ENCODE measurements around the gene L3MBTL4. TPM values are rescaled to one million over a fixed set of nuclear protein-coding genes. Genes with fewer than 3 reads are reported as not detected.
"Not testable (repeated sequence)": the region's sequence is repeated elsewhere in the genome, so short reads cannot be mapped to it uniquely, and the experiment has no call there.

The L3MBTL4 gene
- total and polyA plus RNA-seq, 4 donors, result 0.26 to 4.2 (median 2.0) TPM

GRCh38 chr18:6054256-6054842 lies 360.4 kb downstream of the L3MBTL4 start:
- intact Hi-C loops (cut with DNase I), result no loop called here
- no peak overlapping the region for H3K27ac ChIP-seq (ENCODE audit: low read depth in 1 of 2, low read length in 2 of 2)
- H3K36me3 ChIP-seq (ENCODE audit: control insufficient read depth in 1 of 2, insufficient read depth in 2 of 2, low read length in 1 of 2), result no peaks in the 10 kb centered on the region
- H3K9me3 ChIP-seq (ENCODE audit: control insufficient read depth, low read length), result no peaks in the 10 kb centered on the region
- DNase-seq, result no peak
- H3K27me3 ChIP-seq (ENCODE audit: control insufficient read depth in 1 of 2, insufficient read depth in 2 of 2, low read length in 1 of 2), result no peaks in the 10 kb centered on the region
- H3K4me1 ChIP-seq (ENCODE audit: control insufficient read depth in 1 of 2, insufficient read depth in 2 of 2, low read length in 2 of 2), result no peaks in the 10 kb centered on the region
- no peak for ATAC-seq (ENCODE audit: low FRiP score)
- 77 to 83% methylated on average over 9 of the region's 9 CpGs for WGBS, 2 donors
- no peak overlapping the region for H3K4me3 ChIP-seq (ENCODE audit: low read length in 2 of 2)

DNA sequence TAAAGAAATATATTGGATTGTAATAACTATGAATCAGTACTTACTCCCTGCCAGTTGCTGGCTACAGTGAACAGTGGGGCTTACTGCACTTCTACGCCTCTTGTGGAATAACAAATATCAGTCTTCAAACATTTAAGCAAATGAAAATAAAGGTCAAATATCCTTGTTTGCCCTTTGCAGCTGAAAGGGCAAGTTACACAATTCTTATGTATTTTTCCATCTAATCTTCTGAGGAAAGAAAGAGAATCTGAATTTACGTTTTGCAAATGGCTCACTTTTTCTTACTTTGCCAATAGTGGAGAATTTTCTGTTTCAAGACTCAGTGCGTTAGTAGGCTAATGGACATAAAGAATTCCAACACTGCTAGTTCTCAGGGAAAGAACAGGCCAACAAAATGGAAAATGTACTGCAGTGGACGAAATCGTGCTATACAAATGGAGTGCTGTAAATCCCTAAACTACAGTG lies 362.2 kb downstream of the L3MBTL4 start:
- H3K9me3 ChIP-seq (ENCODE audit: control insufficient read depth, low read length), result no peaks in the 10 kb centered on the region
- H3K4me1 ChIP-seq (ENCODE audit: control insufficient read depth in 1 of 2, insufficient read depth in 2 of 2, low read length in 2 of 2), result no peaks in the 10 kb centered on the region
- H3K27ac ChIP-seq (ENCODE audit: low read depth in 1 of 2, low read length in 2 of 2), result no peak overlapping the region
- no peaks in the 10 kb centered on the region for H3K27me3 ChIP-seq (ENCODE audit: control insufficient read depth in 1 of 2, insufficient read depth in 2 of 2, low read length in 1 of 2)
- no peak for DNase-seq
- H3K4me3 ChIP-seq (ENCODE audit: low read length in 2 of 2), result no peak overlapping the region
- H3K36me3 ChIP-seq (ENCODE audit: control insufficient read depth in 1 of 2, insufficient read depth in 2 of 2, low read length in 1 of 2), result no peaks in the 10 kb centered on the region
- 71 to 79% methylated on average over 5 of the region's 5 CpGs for WGBS, 2 donors
- intact Hi-C loops (cut with DNase I), result no loop called here
- ATAC-seq (ENCODE audit: low FRiP score), result no peak

GRCh38 chr18:6047596-6047995 lies 367.1 kb downstream of the L3MBTL4 start:
- H3K27ac ChIP-seq (ENCODE audit: low read depth in 1 of 2, low read length in 2 of 2); H3K27me3 ChIP-seq (ENCODE audit: control insufficient read depth in 1 of 2, insufficient read depth in 2 of 2, low read length in 1 of 2); intact Hi-C loops (cut with DNase I); ATAC-seq (ENCODE audit: low FRiP score); H3K4me1 ChIP-seq (ENCODE audit: control insufficient read depth in 1 of 2, insufficient read depth in 2 of 2, low read length in 2 of 2); H3K36me3 ChIP-seq (ENCODE audit: control insufficient read depth in 1 of 2, insufficient read depth in 2 of 2, low read length in 1 of 2); H3K9me3 ChIP-seq (ENCODE audit: control insufficient read depth, low read length); H3K4me3 ChIP-seq (ENCODE audit: low read length in 2 of 2); DNase-seq: not testable (repeated sequence)
- 68 to 75% methylated on average over 2 of the region's 2 CpGs for WGBS, 2 donors

DNA sequence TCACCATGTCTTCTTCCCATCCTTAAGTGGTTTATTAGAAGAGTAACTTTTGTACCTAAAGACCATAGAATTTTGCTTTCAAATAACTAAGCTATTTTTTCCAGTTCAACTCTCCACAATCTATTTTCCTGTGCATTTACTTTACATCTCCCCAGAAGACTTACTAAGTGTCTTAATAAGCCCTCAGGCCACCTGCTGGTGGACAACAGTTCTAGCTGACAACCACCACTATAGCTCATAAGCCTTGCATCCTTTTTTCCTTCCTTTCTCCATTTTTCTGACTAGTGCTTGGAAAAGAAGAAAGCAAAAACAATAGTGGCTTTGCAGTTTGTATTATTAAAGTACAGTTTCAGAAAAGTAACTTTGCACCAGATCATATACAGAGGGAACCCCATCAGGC lies 369.9 kb downstream of the L3MBTL4 start:
- ATAC-seq (ENCODE audit: low FRiP score), result no peak
- intact Hi-C loops (cut with DNase I), result no loop called here
- Histone ChIP-seq H3K9me3 (ENCODE audit: control insufficient read depth, low read length) (peaks cover 2% of the 10 kb centered on the region), H3K27me3 (ENCODE audit: control insufficient read depth in 1 of 2, insufficient read depth in 2 of 2, low read length in 1 of 2) (peaks cover 0 to 3% of the 10 kb centered on the region in 2 donors), H3K36me3 (ENCODE audit: control insufficient read depth in 1 of 2, insufficient read depth in 2 of 2, low read length in 1 of 2) (no peaks in the 10 kb centered on the region), H3K4me1 (ENCODE audit: control insufficient read depth in 1 of 2, insufficient read depth in 2 of 2, low read length in 2 of 2) (no peaks in the 10 kb centered on the region), H3K4me3 (ENCODE audit: low read length in 2 of 2) (no peak overlapping the region), H3K27ac (ENCODE audit: low read depth in 1 of 2, low read length in 2 of 2) (no peak overlapping the region)
- no peak for DNase-seq

DNA sequence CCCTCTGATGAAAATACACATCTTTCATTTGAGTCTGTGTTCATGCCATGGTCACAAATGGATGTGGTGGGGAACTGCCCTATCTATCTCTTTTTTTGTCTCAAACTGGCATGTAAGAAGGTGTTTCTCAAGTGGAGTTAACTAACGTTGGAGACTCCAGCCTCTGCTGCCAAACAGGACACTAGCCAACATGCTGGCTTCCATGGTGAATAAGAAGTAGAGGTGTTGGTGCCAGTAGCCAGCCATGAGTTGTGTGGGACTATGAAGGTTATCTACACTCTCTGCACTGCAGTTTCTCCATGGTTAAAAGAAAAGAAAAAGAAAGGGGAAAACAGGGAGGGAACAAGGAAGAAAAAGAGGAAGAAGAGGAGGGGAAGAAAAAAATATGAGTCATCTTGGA lies 370.4 kb downstream of the L3MBTL4 start:
- DNase-seq (no peak), ATAC-seq (ENCODE audit: low FRiP score) (no peak)
- Histone ChIP-seq H3K4me3 (ENCODE audit: low read length in 2 of 2) (no peak overlapping the region), H3K27me3 (ENCODE audit: control insufficient read depth in 1 of 2, insufficient read depth in 2 of 2, low read length in 1 of 2) (peaks cover 0 to 3% of the 10 kb centered on the region in 2 donors), H3K9me3 (ENCODE audit: control insufficient read depth, low read length) (peaks cover 2% of the 10 kb centered on the region), H3K27ac (ENCODE audit: low read depth in 1 of 2, low read length in 2 of 2) (no peak overlapping the region), H3K36me3 (ENCODE audit: control insufficient read depth in 1 of 2, insufficient read depth in 2 of 2, low read length in 1 of 2) (no peaks in the 10 kb centered on the region), H3K4me1 (ENCODE audit: control insufficient read depth in 1 of 2, insufficient read depth in 2 of 2, low read length in 2 of 2) (no peaks in the 10 kb centered on the region)
- 58 to 68% methylated on average over 1 of the region's 1 CpG for WGBS, 2 donors
- intact Hi-C loops (cut with DNase I), result no loop called here

- intact Hi-C loops (cut with DNase I), result loop anchor here in 1 of 2 donors (10.0 kb wide), 1 partner anchor 64 kb away; no protein-coding TSS in a partner anchor
- H3K9me3 ChIP-seq (ENCODE audit: control insufficient read depth, low read length), result peaks cover 4% of the 10 kb centered on the region
- no peak overlapping the region for H3K27ac ChIP-seq (ENCODE audit: low read depth in 1 of 2, low read length in 2 of 2)
- DNase-seq (no peak), ATAC-seq (ENCODE audit: low FRiP score) (no peak)
- no peaks in the 10 kb centered on the region for H3K27me3 ChIP-seq (ENCODE audit: control insufficient read depth in 1 of 2, insufficient read depth in 2 of 2, low read length in 1 of 2)
- H3K36me3 ChIP-seq (ENCODE audit: control insufficient read depth in 1 of 2, insufficient read depth in 2 of 2, low read length in 1 of 2), result no peaks in the 10 kb centered on the region
- H3K4me1 ChIP-seq (ENCODE audit: control insufficient read depth in 1 of 2, insufficient read depth in 2 of 2, low read length in 2 of 2), result no peaks in the 10 kb centered on the region
- no peak overlapping the region for H3K4me3 ChIP-seq (ENCODE audit: low read length in 2 of 2)
- WGBS, 2 donors, result 55 to 60% methylated on average over 2 of the region's 2 CpGs
Measured at GRCh38 chr18:6039055-6039454, 375.7 kb downstream of the L3MBTL4 start.

DNA sequence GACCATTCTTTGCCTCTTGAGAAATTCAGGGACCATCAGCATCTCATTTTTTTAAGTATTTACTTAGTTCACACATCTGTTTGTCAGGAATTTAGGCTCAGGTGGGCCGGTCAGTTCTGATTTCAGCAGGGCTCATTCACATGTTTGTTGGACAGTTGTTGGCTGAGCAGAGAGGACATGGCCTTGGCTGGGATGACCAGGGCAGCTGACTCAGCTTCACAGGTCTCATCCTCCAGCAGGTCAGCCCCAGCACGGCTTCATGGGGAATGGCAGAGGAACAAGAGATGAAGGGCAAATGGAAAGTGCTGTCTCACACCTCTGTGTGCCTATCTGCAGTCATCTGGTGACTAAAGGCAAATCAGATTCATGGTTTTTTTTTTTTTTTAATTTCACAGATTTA lies 383.3 kb downstream of the L3MBTL4 start:
- intact Hi-C loops (cut with DNase I), result loop anchor here in 1 of 2 donors (10.0 kb wide), 1 partner anchor 57 kb away; no protein-coding TSS in a partner anchor
- ATAC-seq (ENCODE audit: low FRiP score), result no peak
- 63 to 77% methylated on average over 2 of the region's 2 CpGs for WGBS, 2 donors

GRCh38 chr18:6031002-6031401 lies 383.7 kb downstream of the L3MBTL4 start:
- no peaks in the 10 kb centered on the region for H3K36me3 ChIP-seq (ENCODE audit: control insufficient read depth in 1 of 2, insufficient read depth in 2 of 2, low read length in 1 of 2)
- 44 to 54% methylated on average over 2 of the region's 2 CpGs for WGBS, 2 donors
- peaks cover 1% of the 10 kb centered on the region for H3K9me3 ChIP-seq (ENCODE audit: control insufficient read depth, low read length)
- no peak overlapping the region for H3K4me3 ChIP-seq (ENCODE audit: low read length in 2 of 2)
- H3K27ac ChIP-seq (ENCODE audit: low read depth in 1 of 2, low read length in 2 of 2), result no peak overlapping the region
- no peaks in the 10 kb centered on the region for H3K4me1 ChIP-seq (ENCODE audit: control insufficient read depth in 1 of 2, insufficient read depth in 2 of 2, low read length in 2 of 2)
- intact Hi-C loops (cut with DNase I), result loop anchor here in 1 of 2 donors (10.0 kb wide), 1 partner anchor 56 kb away; no protein-coding TSS in a partner anchor
- ATAC-seq (ENCODE audit: low FRiP score) (no peak), DNase-seq (no peak)
- H3K27me3 ChIP-seq (ENCODE audit: control insufficient read depth in 1 of 2, insufficient read depth in 2 of 2, low read length in 1 of 2), result no peaks in the 10 kb centered on the region

More for the DNA sequence above, 383.3 kb downstream of the L3MBTL4 start:
- peaks cover 1% of the 10 kb centered on the region for H3K9me3 ChIP-seq (ENCODE audit: control insufficient read depth, low read length)
- no peak for DNase-seq
- H3K27ac ChIP-seq (ENCODE audit: low read depth in 1 of 2, low read length in 2 of 2), result no peak overlapping the region
- H3K4me3 ChIP-seq (ENCODE audit: low read length in 2 of 2), result no peak overlapping the region
- no peaks in the 10 kb centered on the region for H3K4me1 ChIP-seq (ENCODE audit: control insufficient read depth in 1 of 2, insufficient read depth in 2 of 2, low read length in 2 of 2)
- H3K36me3 ChIP-seq (ENCODE audit: control insufficient read depth in 1 of 2, insufficient read depth in 2 of 2, low read length in 1 of 2), result no peaks in the 10 kb centered on the region
- H3K27me3 ChIP-seq (ENCODE audit: control insufficient read depth in 1 of 2, insufficient read depth in 2 of 2, low read length in 1 of 2), result no peaks in the 10 kb centered on the region

DNA sequence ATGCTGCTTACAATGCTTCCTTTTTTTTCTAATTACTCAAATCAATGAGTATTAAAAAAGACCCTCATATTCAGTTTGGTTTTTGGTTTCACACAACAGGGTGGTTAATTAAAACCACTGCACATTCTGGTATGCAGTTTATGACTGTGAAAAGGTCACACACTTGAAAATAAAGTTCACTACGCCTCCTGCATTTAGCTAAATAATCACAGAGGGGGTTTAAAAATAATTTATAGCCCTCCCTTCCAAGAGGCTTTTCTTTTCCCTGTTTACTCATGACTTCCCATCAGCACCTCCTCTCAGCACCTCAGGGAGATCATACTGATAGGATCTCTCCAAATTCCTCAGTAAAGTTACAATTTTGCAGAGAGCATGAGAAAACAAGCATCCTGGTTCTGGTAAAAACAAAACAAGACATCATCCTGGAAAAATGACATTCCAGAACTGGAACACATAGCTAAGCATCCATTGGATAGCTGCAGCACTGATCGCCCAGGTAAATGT lies 389.9 kb downstream of the L3MBTL4 start:
- WGBS, 2 donors, result 28 to 42% methylated on average over 2 of the region's 2 CpGs

More for the DNA sequence above, 389.9 kb downstream of the L3MBTL4 start:
- Histone ChIP-seq H3K4me1 (ENCODE audit: control insufficient read depth in 1 of 2, insufficient read depth in 2 of 2, low read length in 2 of 2) (no peaks in the 10 kb centered on the region), H3K4me3 (ENCODE audit: low read length in 2 of 2) (no peak overlapping the region), H3K36me3 (ENCODE audit: control insufficient read depth in 1 of 2, insufficient read depth in 2 of 2, low read length in 1 of 2) (no peaks in the 10 kb centered on the region), H3K27me3 (ENCODE audit: control insufficient read depth in 1 of 2, insufficient read depth in 2 of 2, low read length in 1 of 2) (no peaks in the 10 kb centered on the region), H3K27ac (ENCODE audit: low read depth in 1 of 2, low read length in 2 of 2) (no peak overlapping the region), H3K9me3 (ENCODE audit: control insufficient read depth, low read length) (no peaks in the 10 kb centered on the region)
- DNase-seq (no peak), ATAC-seq (ENCODE audit: low FRiP score) (no peak)
- intact Hi-C loops (cut with DNase I), result no loop called here
